ENCODE measurements around the gene CYTH3. TPM values are rescaled to one million over a fixed set of nuclear protein-coding genes. Genes with fewer than 3 reads are reported as not detected.

Gene CYTH3
- polyA plus RNA-seq, 4 donors = 32.9 to 47.1 (median 38.6) TPM

GRCh38 chr7:6128205-6128604 is 144.2 kb downstream of the CYTH3 start:
- DNase-seq (ENCODE audit: low read depth in 4 of 4, low spot score in 3 of 4) = no peak

GRCh38 chr7:6127110-6127490 is 145.3 kb downstream of the CYTH3 start:
- no peak for DNase-seq (ENCODE audit: low read depth in 4 of 4, low spot score in 3 of 4)

- DNase-seq (ENCODE audit: low read depth in 4 of 4, low spot score in 3 of 4) = no peak
Measured at GRCh38 chr7:6123843-6124242, 148.6 kb downstream of the CYTH3 start.

- no peak for DNase-seq (ENCODE audit: low read depth in 4 of 4, low spot score in 3 of 4)
Measured at GRCh38 chr7:6121141-6121540, 151.3 kb downstream of the CYTH3 start.

GRCh38 chr7:6117533-6117932 is 154.9 kb downstream of the CYTH3 start:
- DNase-seq (ENCODE audit: low read depth in 4 of 4, low spot score in 3 of 4) = no peak

- no peak for DNase-seq (ENCODE audit: low read depth in 4 of 4, low spot score in 3 of 4)
Measured at GRCh38 chr7:6116211-6116610, 156.2 kb downstream of the CYTH3 start.

Other genes with a start within 250 kb of the CYTH3 start
- gene ANKRD61, start 241.2 kb downstream of the CYTH3 start, polyA plus RNA-seq (ENCODE audit: insufficient read length in 4 of 4) = 1 to 10 TPM in 3 of 4 donors, under 1 TPM in 1; 0.64 to 2.8 (median 1.5) TPM
- gene EIF2AK1, start 213.4 kb downstream of the CYTH3 start, polyA plus RNA-seq (ENCODE audit: insufficient read length in 4 of 4) = 100 to 1,000 TPM; 113 to 126 (median 120) TPM
- 10 to 100 TPM; 18.3 to 23.8 (median 20.4) TPM for gene USP42, start 167.7 kb downstream of the CYTH3 start, polyA plus RNA-seq (ENCODE audit: insufficient read length in 4 of 4)
- 10 to 100 TPM; 21.7 to 27.8 (median 24.4) TPM for gene FAM220A, start 76.3 kb upstream of the CYTH3 start, polyA plus RNA-seq (ENCODE audit: insufficient read length in 4 of 4)
- 100 to 1,000 TPM; 289 to 321 (median 301) TPM for gene RAC1, start 101.9 kb upstream of the CYTH3 start, polyA plus RNA-seq (ENCODE audit: insufficient read length in 4 of 4)
- gene DAGLB, start 175.3 kb upstream of the CYTH3 start, polyA plus RNA-seq (ENCODE audit: insufficient read length in 4 of 4) = 10 to 100 TPM; 10.6 to 21.0 (median 14.5) TPM
- gene KDELR2, start 211.5 kb upstream of the CYTH3 start, polyA plus RNA-seq (ENCODE audit: insufficient read length in 4 of 4) = 100 to 1,000 TPM; 195 to 323 (median 219) TPM

Measured in left renal pelvis (tissue), 4 donors.